ENCODE measurements around the gene MEF2D. TPM values are rescaled to one million over a fixed set of nuclear protein-coding genes. Genes with fewer than 3 reads are reported as not detected.

MEF2D gene
- total RNA-seq, 1 donor from 2014 or later = 16.6 TPM

GRCh38 chr1:156424806-156425432 is 75.7 kb downstream of the MEF2D start:
- Histone ChIP-seq H3K27me3 (ENCODE audit: control insufficient read depth, insufficient read depth, low read length) (peaks cover 88% of the 10 kb centered on the region), H3K36me3 (ENCODE audit: control insufficient read depth, insufficient read depth, low read length) (no peaks in the 10 kb centered on the region), H3K4me3 (ENCODE audit: low read depth, low read length) (no peak overlapping the region)
- TF ChIP-seq CTCF (IDR thresholded peaks at IDR 0.05; ENCODE audit: insufficient read depth, low read length, poor library complexity, severe bottlenecking) = no peak
- DNase-seq (ENCODE audit: low read depth) = no peak

GRCh38 chr1:156423422-156424352 is 76.9 kb downstream of the MEF2D start:
- Histone ChIP-seq H3K4me3 (ENCODE audit: low read depth, low read length) (no peak overlapping the region), H3K36me3 (ENCODE audit: control insufficient read depth, insufficient read depth, low read length) (no peaks in the 10 kb centered on the region), H3K27me3 (ENCODE audit: control insufficient read depth, insufficient read depth, low read length) (peaks cover 88% of the 10 kb centered on the region)
- no peak for TF ChIP-seq CTCF (IDR thresholded peaks at IDR 0.05; ENCODE audit: insufficient read depth, low read length, poor library complexity, severe bottlenecking)
- DNase-seq (ENCODE audit: low read depth) = no peak

GRCh38 chr1:156422602-156423091 is 77.9 kb downstream of the MEF2D start:
- Histone ChIP-seq H3K27me3 (ENCODE audit: control insufficient read depth, insufficient read depth, low read length) (peaks cover 82% of the 10 kb centered on the region), H3K36me3 (ENCODE audit: control insufficient read depth, insufficient read depth, low read length) (no peaks in the 10 kb centered on the region), H3K4me3 (ENCODE audit: low read depth, low read length) (no peak overlapping the region)
- TF ChIP-seq CTCF (IDR thresholded peaks at IDR 0.05; ENCODE audit: insufficient read depth, low read length, poor library complexity, severe bottlenecking) = no peak
- DNase-seq (ENCODE audit: low read depth) = no peak

DNA sequence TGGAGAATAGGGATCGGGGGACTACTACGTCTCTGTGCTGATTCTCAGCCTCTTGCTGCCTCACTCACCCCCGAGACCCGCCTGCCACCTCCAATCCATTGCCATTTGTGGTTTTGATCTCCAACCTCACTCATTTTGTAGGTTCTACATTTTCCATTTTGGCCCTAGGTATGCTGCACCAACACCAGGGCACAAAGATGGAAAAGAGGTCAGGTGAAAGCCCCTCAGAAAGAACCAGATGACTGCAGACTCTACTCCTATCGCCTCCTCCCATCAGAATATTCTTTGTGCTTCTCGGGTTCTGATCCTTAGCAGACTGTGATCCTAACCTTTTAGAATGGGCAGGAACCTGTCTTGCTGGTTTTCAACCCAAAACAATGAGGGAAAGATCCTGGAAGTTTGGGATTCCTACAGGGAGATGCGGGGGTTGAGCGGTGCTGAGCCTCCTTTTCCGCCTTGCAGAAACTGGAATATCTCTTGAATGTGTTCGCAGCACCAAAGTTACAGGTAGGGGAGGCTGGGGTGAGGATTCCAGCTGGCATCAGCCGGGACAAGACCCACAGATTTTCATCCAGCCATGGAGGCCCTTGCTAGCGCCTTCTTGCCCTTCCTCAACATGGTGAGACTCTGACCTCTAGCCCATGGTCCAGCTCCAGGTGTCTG is 78.5 kb downstream of the MEF2D start:
- Histone ChIP-seq H3K36me3 (ENCODE audit: control insufficient read depth, insufficient read depth, low read length) (no peaks in the 10 kb centered on the region), H3K27me3 (ENCODE audit: control insufficient read depth, insufficient read depth, low read length) (peaks cover 84% of the 10 kb centered on the region), H3K4me3 (ENCODE audit: low read depth, low read length) (no peak overlapping the region)
- DNase-seq (ENCODE audit: low read depth) = no peak
- TF ChIP-seq CTCF (IDR thresholded peaks at IDR 0.05; ENCODE audit: insufficient read depth, low read length, poor library complexity, severe bottlenecking) = no peak

DNA sequence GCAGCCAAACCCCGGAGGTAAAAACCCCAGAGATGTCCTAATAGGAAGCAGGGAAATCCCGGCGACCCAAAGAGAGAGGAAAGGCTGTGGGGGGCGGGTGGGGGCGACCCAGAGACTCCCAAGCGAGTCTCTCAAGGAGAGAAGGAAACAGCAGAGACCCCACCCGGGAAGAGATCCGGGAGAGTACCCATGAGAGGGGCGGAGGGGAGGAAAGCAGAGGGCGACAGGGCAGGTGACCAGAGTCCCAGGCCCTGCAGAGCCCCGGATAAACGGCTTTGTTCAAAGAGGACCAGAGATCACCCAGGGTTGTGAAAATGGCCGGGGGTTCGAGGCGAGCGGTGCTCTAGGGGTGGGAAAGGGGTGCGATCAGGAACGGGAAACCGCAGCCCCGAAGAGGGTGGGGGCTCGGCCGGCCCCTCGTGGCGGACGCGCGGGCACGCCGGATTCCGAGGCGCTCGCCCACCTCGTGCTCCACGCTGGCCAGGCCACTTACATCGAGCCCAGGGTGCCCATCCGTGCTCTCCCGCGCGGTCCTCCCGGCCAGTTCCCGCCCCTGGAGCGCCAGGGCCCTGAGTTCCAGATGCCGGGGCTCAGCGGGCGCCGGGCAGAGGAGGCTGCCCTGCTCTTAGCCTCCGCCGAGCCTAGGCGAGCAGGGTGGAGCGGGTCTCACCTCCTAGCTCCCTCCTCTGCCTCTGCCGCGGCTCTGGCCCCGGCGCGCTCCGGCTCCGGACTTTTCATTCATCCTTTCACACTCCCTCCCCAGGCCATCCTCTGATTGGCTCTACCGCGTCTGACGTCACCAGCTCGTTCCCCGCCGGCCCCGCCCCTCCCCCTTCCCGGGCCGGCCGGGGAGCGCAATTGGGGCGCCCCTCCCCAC is 79.3 kb downstream of the MEF2D start:
- H3K36me3 ChIP-seq (ENCODE audit: control insufficient read depth, insufficient read depth, low read length) = no peaks in the 10 kb centered on the region
- H3K27me3 ChIP-seq (ENCODE audit: control insufficient read depth, insufficient read depth, low read length) = peaks cover 76% of the 10 kb centered on the region
- no peak for DNase-seq (ENCODE audit: low read depth)
- no peak overlapping the region for H3K4me3 ChIP-seq (ENCODE audit: low read depth, low read length)
- no peak for TF ChIP-seq CTCF (IDR thresholded peaks at IDR 0.05; ENCODE audit: insufficient read depth, low read length, poor library complexity, severe bottlenecking)
